Activated CD4-positive, alpha-beta T cell treated with anti-CD3 and anti-CD28 coated beads for 24 hours (primary cell): ENCODE results near the gene STK39.

Experiments used
- DNase-seq, 2 donors: peaks; one replicate each; pipeline ENCODE4 v3.0.0-alpha.2; 2020; ENCODE audit warnings: low read depth in 2 of 2

Gene STK39

DNA sequence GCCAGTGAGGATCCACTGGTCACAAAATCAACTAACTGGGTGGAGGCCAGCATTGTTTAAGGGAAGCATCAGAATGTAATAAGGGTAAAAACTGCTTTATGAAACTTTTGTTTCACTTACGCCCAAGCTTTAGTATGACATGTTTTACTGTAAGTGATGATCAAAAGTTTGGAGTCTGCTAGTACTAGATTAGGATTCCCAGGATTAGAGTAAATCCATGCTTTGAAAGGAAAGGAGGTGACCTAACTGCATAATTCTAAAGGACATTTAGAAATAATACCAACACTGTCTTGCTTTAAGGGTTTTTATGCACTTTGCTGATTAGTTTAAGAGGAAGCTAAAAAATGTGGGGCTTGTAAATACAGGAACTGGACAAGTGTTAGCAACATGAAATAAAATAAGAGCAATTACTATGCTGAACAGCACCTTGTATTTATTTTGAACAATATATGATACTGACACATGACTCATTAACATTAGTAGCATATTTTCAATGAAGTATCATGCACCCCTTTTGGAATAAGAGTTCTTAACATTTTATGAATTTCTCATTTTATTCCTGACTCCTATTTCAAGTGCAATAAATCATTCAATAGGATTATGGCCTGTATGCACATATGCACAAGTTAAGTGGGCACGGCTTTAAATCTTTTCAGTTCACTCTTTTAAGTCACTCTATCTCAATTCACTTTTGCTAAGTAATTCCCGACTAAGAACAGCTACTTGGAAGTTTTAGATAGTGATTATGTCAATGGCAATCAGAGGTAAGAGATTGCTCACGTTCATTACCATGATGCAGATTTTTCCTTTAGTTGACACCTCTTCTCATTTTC is 62.5 kb downstream of the STK39 start:
- DNase-seq: no peak

DNA sequence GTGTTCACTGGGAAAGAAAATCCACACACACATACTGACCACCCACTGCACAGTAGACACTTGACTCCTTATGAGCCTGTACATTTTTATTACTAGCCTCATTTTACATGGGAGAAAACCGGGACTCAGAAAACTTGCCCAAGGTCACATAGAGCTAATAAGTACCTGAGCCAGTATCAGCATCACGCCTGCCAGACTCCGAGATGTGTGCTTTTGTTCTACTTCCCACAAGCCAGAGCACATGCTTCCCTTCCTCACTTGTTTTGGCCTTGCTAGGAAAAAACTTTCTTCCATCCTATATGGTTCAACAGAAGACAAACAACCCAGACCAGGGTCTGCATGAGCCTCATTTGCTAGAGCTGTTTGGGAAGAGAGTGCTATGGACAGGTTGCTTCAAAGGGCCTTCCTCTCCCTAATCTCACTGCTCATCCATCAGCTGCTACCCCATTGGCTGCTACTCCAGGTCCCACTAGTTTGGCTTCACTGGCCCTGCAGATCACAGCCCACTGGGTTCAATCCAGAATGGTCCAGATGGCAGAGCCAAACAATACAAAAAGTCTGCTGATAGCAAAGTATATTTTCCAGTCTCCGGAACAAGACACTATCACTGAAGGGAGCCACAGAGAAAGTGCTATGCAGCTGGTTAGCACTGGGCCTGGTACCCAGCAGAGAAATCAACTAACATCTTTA is 63.9 kb downstream of the STK39 start:
- DNase-seq: no peak

DNA sequence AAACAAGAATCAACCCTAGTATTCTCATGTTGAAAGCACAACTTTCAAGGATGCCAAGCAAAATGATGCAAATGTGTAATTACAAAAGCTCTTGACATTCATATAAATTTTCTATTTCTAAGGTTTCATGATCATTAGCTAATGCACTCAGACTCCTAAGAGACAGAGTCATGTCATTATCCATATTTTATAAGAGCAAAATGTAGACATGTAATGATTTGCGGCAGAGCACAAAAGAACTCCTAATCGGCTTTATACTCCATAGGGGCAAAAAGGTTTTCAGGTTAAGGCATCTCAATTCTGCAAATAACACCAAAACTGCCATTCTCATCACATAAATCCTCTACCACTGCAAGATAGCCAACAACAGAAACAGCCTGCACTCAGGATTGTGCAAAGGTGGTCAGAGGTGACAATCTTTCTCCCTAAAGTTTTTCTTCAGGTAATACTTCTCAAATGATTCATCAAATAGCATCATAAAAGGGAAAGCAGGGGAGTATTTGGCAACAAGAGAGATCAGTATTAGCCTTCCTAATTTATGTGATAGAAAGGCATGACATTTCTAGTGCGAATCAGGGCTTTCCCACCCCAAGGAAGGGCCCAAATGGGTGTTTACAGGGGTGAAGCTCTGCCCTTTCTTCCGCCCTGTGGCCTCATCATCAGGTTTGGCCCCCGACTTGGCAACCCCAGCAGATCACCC is 64.7 kb downstream of the STK39 start:
- DNase-seq: no peak

DNA sequence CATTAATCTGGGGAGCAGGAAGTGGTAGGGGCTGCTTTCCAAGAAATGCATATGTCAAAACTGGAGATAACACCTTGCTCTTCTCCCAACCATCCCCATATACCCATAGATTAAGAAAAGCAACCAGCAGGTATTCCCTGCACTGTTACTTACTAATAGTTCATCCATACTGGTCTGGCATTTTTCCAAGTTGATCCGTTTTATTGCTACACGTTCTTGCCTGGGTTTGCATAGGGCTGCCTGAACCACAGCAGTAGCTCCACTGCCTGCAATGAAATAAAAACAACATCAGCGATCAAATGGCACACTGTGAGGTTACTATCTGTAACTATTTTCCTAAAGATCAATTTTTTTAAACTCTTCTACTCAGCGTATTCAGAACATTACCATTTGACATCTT is 65.6 kb downstream of the STK39 start:
- no peak for DNase-seq

DNA sequence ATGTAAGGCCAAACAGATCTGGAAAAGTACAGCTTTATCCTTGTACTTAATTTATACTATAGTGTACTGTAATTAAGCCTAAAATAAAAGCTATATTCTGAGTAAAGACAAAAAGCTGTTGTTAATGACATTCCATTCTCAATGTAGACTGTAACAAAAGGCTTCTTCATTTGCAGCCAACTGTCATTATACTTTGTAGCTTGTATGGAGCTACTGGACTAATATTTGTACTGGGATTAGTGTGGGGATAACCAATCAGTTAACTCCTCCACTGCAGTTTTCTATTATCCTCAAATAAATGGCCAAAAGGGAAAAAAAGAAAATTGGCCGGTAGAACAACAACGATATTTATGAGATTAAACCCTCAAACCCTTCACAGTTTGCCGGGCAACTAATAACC is 66.5 kb downstream of the STK39 start:
- DNase-seq: no peak

DNA sequence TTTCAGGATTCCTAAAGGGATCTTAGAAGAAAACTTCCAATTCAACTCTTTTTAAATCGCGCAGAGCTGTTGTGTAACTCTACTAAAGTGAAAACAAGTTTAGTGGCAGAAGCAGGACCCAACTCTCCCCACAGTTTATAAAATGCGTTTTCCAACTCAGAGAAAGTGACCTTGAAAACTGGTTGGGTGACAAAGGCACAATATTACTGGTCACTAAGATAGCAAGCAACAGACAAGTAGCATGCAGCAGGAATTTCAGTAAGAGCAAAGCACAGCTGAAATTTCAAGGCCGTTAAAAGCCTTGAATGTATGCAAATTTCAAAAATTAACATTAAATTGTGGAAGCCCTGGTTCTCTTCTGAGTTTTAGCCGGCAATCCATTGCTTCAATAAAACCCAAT is 66.9 kb downstream of the STK39 start:
- DNase-seq: no peak

DNA sequence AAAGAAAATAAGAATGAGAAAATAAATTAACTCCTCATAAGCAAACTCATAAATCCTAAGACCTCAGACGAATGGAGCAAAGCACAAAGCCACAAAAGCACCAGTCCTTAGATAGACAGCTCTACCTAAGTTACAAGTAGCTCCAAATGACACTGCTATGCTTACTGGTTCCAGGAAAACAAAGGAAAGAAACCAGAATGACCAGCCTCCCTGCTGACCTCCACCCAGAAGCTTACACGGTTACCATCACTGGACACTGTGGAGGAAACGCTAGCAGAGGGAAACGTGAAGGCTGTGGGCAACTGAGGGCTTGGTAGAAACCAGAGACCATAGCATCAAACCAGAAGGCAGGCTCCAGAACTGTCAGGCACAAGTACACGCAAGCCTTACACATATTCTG is 67.8 kb downstream of the STK39 start:
- DNase-seq: no peak

DNA sequence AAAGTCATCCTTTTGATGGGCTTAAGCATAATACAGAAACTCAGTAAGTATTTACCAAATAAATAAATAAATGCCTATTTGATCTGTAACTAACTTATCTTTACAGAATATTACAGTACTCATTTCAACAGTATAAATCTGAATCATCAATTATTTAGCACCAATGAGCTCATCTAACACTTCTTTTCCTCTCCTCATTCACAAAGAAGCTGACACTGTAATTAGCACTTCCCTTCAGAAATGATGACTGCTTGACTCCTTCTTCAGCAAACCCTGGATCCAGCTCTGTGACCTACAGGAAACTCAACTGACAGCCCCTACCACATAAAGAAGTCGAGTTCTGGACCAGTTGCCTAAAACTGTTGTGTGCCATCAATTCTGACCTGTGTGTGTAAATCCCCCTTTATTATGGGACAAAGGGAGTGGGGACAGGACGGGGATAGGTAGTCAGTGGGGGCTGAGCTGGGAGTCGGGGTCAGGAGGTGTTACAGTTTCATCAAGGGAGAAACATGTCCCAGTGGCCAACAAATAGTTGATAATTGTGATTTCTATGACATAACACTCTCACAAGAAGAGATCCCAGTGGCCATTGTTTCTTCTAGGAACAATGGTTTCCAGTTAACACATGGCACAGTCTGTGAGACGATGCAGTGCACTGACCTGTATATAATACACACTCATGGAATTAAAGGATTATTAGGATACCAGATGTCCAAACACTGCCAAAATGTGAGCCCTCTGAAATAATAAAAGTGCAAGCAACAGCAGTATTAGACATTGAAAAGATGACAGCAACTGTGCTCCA is 68.7 kb downstream of the STK39 start:
- DNase-seq: no peak

DNA sequence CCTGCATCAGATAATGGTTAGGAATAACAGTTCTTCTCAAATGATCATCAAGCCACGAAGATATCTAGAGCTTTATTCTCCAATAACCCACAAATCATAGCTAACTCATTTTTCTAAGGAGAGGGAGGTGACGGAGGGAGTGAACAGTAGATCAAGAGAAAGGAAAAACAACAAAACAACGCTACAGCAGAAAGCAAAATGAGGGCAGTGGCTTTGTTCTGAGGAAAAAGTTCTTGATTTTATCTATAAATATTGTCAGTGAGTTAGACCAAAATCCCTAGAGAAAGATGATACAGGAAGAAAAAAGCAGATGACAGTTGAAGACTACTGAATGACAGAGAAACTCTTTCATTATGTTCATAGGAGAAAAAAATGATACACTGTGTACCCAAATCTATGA is 71.0 kb downstream of the STK39 start:
- DNase-seq: no peak

DNA sequence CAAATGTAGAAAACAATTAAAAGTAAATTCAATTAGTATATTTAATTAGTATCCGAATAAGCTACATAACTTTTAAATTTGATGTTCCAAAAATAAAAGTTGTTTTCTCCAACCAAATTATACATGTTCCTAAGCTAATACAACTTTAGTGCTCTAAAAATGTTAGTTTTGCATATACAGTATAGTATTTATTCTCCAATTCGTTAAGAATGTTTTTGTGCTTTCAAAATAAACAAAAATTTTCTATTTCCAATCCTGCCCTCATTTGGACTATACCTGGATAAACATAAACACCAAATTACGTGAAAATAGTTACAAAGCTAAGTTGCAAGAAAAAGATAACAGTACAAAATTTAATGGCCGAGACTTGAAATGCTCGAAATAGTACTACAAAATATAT is 71.9 kb downstream of the STK39 start:
- no peak for DNase-seq

DNA sequence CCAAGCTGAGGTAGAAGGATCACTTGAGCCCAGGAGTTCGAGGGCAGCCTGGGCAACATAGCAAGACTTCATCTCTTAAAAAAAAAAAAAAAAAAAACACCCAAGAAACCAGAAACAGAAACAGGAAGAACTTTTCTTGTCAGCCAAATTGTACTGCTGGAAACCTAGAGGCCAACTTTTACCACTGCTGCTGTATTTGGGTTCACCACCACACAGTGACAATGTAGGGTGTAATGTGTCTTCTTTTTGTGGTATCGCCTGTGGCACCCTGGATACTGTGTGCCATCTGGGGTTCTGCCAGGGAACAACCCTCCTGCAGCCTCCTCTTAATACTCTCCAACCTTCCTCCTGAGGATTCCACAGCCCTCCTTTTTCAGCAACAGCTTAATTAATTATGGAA is 72.6 kb downstream of the STK39 start:
- DNase-seq: no peak

DNA sequence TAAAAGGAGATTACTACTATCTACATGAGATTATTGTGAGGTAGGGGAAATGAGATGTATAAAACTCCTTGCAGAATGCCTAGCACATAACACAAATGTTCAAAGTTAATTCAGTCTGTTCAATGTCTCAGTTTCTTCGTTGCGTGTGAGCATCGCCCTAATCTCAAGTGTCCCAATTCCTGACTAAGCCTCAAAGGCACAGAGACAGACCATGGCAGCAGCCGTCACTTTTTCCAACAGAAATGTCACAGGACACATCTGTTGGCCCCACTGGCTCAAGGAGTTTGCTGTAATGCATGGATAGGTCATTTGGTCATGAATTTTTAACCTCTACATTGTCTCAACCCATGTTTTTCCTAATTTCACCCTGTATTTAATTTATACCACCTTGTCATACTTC is 75.3 kb downstream of the STK39 start:
- DNase-seq: no peak

DNA sequence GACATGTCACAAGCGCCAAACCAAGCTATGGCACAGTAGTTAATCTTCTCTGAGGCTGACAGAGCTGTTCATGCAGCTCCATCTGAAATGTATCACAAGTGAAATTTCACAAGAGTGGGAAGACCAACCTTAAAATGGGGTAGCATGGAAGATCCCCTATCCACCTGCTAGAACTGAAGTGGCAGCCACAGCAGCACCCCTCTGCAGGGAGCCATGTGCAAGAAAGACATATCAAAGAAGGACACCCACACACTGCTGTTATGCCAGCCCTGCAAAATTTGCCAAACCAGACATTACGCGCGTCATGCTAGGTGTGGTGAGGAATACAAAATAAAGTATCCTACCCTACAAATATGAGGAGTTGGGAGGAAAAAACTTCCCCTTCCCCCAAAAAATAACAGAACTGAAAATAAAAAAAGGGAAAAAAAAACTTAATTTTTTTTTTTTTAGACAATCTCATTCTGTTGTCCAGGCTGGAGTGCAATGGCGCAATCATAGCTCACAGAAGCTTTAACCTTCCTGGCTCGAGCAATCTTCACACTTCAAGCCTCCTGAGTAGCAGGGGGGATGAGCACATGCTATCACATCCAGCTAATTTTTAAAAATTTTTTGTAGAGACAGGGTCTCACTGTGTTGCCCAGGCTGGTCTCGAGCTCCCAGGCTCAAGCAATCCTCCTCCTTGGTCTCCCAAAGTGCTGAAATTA is 76.2 kb downstream of the STK39 start:
- DNase-seq: no peak

DNA sequence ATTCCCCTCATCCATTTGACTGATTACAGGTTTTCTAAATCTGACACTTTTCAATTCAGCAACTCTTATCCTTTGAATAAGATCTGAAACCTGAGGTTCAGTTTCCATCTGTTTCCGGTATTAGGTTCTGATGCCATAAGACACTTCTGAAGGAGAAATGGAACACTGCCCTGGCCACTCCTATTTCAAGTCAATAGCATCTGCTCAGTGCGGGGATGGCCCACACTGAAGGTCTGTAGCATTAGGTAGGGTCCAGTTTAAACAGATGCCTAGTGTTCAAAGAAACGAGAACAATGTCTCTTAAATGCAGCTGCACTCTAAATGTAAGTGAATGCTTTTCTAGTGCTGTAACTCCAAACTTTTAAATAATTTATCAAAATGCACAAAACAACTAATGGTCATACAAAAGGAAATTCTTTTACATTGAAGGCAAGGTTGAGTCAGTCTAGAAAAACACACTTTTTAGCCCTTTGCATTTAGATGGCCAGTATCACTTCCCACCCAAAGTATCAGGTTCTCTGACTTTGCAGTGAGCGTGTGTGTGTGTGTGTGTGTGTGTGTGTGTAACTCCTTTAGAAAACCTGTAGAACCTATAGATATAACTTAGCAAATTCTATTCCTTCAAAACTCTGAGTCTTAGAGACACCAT is 78.2 kb downstream of the STK39 start:
- DNase-seq: no peak

DNA sequence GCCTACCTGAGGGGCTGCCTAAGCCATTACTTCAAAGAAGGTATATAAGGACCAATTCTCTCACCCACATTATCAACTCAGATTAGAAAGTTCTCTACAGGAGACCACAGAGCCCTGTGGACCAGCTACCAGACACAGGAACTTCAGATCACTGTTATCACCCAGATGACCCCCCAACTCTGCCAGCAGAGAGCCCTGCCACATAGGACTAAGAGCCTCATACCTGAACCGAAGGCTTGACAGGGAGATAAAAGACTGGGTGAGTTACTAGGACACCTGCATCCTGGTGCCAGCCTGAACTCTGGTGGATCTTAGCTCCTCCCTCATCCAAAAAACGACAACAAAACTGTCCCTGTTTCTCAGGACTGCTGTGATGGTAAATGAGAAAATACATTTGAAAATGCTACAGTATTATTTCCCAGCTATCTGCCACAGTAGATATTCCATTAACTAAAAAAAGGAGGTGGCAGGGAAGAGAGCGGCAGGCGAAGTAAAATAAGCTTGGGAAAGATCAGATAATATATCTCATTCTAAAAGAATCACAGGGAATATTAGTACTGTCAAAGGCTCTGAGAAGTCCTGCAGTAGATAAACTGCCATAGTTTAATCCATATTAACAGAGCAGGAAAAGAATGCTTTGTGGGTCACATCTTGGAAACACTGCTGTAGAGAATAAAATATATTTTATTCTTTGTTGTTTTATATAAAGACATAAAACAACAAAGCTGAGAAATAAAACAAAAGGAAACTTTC is 79.7 kb downstream of the STK39 start:
- DNase-seq: no peak

DNA sequence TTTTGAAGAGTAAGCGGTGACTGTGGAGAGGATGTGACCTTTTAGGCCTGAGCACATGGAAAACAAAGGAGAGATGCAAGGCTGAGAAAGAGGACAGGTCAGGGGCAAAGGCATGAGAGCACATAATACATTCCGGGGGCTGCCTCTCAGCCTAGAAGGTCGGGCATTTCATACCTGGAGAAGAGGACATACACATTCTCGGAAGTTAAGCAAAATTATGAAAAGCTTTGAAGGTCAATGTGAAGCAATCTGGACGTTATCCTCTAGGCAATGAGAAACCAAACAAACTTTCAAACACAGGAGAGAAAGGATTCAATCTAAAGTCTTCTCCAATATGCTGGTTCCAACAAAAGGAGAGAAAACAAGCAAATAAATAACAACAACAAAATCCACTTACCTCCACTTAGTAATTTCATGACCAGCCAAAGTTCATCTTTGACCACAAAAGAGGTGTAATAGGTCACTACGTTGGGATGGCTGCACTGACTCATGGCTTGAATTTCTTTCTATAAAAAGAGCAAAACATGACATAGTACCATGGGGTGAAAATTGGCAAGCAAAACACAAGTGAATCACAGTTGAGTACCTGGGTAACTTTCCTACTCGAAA is 80.4 kb downstream of the STK39 start:
- DNase-seq: no peak

DNA sequence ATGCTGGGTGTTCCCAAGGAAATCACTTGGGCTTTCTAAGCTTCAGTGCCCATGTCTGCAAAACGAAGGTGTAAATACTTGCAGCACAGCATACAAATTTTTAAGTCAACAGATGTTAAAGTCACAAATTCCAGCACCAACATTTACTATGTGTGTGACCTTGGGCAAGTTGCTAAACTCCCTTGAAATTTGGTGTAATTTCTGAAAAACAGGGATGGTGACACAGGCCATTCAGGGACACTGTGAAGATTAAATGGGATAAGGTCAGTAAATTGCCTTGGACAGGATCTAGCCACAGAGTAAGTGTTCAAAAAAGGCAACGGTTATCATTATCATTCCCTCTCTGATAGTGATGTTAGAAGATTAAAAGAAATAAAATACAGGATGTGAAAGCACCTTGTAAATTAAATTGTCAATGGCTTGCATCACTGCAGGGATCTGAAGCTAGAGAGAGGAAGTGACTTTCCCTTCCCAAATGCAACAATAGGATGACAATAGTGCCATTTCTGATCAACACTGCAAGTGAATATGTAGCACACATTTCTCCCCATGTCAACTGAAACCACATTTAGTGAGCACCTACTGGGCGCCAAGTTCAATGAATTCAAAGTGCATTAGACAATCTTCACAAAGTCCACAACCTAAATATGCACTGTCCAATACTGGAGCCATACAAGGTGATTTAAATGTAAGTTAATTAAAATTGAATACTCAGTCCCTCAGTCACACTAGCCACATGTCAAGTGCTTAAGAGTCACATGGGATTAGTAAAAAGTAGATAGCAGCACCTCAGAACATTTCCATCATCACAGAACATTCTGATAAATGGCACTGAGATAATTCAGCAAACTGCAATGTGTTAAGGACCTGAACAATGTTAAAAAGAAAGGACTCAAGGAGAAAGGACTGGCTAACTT is 81.2 kb downstream of the STK39 start:
- no peak for DNase-seq

DNA sequence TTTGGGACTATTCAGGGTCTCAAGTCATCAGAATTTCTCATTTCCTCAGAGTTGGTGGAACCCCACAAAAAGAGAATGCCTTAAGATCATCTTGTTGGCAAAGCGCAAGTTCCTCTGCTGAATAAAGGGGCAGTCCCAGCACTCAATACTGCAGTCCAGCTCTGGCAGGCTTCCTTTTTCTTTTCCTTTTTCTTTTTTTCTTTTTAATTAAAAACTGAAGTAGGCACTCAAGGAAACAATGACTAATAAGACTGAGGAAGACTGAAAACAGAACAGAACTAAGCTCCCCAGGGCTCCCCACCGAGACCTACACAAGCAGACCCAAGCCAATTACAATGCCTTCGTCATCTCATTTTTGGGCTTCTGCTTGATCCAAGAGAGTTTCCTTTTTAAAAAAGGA is 82.0 kb downstream of the STK39 start:
- no peak for DNase-seq

DNA sequence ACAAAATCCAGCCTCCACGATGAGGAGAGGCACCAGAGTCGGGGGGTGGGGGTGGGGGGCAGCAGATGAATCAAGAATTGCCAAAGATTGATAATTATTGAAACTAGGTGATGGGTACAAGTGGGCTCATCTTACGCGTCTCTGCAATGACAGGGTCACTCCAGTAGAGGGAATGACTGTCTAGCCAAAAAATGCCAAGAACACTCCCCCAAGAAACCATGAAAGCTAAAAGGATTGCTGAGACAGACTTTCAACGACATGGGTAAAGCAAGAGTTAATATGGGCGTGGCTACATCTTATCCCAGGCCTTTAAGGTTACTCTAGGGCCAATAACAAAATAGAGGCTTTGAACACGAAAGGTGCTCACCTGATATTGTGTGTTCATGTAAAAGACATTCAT is 86.5 kb downstream of the STK39 start:
- no peak for DNase-seq
